Pancreas (tissue), 10 donors: ENCODE measurements around the gene HECTD4. TPM values are rescaled to one million over a fixed set of nuclear protein-coding genes. Genes with fewer than 3 reads are reported as not detected.

ENCODE experiments used
- ATAC-seq, 4 donors: fragments of 200-7000 bp; cut with Tn5 transposase; one replicate each; pipeline versions ENCODE4 v1.8.0 to v1.9.1; 2020; ENCODE audit warnings: mild to moderate bottlenecking in 4 of 4, moderate library complexity in 4 of 4
- DNase-seq, 6 donors: peaks; one replicate each; pipeline ENCODE4 v3.0.0-alpha.2; 2020
- FAIRE-seq: peaks from 2 replicates; lab custom pipeline; 2012; peaks lifted over from hg19 to GRCh38; lab: Jason Lieb, UNC
- H3K27ac ChIP-seq, 4 donors: fragments of 200-600 bp; sonication (generic); 1 replicate in 3 of 4; 2 replicates in 1 of 4; pipeline versions ENCODE4 v1.5.0 to v1.8.0; 2020
- H3K27me3 ChIP-seq, 4 donors: fragments of 200-600 bp; one replicate each; pipeline ENCODE4 v1.8.0; 2021
- H3K36me3 ChIP-seq, 3 donors: fragments of 200-600 bp; sonication (generic) in 1 of 3; one replicate each; pipeline versions ENCODE4 v1.5.0 to v1.8.0; 2020 to 2021
- H3K4me1 ChIP-seq, 3 donors: fragments of 200-600 bp; one replicate each; pipeline ENCODE4 v1.8.0; 2021
- H3K4me3 ChIP-seq, 4 donors: fragments of 200-600 bp; sonication (generic) in 2 of 4; one replicate each; pipeline versions ENCODE4 v1.5.0 to v1.8.0; 2020 to 2021
- H3K9me3 ChIP-seq, 4 donors: fragments of 200-600 bp; one replicate each; pipeline ENCODE4 v1.8.0; 2021
- CTCF ChIP-seq, 4 donors: fragments of 200-600 bp; sonication (generic) in 3 of 4; IDR thresholded peaks; one replicate each; pipeline versions ENCODE4 v1.5.0 to v1.8.0; 2021; ENCODE audit warnings: antibody characterized with exemption in 4 of 4
- WGBS, 2 donors: extraction: QIAGEN DNeasy Blood & Tissue Kit; methylation state at CpG; one replicate each; pipeline ENCODE4 v1.1.7; 2013; 5-methylcytosine and 5-hydroxymethylcytosine counted together
- intact Hi-C, 3 donors: fragments of 100-400 bp; cut with DNase I; formaldehyde crosslinking; loops; one replicate each; pipeline versions ENCODE4 v1.11.1 to v1.14.2; 2022
- polyA plus RNA-seq, 2 donors: library from polyadenylated mRNA; stranded (reverse); fragments of 200-250 nt; gene quantifications; one replicate each; pipeline ENCODE4 v1.2.3, GENCODE V29; 2013
- total RNA-seq, 6 donors: library from RNA; stranded (reverse); fragmentation: NEBNext Ultra II Directional in 4 of 6; extraction: Animal tissue kit (Norgen Biotek cat#: 25700) in 4 of 6; gene quantifications; one replicate each; pipeline versions ENCODE4 v1.2.1 to v1.2.4, GENCODE V29; 2021 to 2023
- donor health status: healthy with polysubstance abuse.
- donor health status: DM: no; HTN: no; CAD: no; lungs with moderate emphysema.
- donor health status: DM: no; HTN: no; CAD: no.
- donor health status: control.
- donor health status: control.
- donor health status: Bipolar disorder and iron deficiency.
- donor health status: DM: yes; HTN: yes; CAD: no.
- donor health status: DM: no; HTN: no; CAD: no.
- donor health status: DM: no; HTN: no; CAD: no.
- donor health status: DM: yes; HTN: yes; CAD: no.

Gene HECTD4
- total and polyA plus RNA-seq, 8 donors = 17.9 to 38.4 (median 26.4) TPM

DNA sequence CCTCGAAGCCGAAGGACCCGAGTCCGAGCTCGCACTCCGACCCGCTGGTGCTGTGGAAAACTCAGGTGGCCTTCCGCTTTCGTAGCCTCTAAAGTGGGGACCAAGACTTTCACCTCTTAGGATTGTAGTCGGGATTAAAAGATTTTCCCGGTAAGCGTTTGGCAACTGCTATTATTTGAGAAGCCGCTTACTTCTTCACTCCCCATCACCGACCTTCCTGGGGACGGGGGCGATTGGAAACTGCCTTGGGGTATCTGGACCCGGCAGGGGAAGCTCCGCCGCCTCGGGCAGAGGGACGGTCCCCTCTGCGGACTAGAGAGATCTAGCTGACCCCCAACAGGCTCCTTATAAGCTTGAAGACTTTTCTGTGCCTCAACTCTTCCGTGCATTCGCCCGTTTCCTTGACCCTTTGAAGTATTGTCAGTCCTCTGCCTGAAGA, 256.2 kb downstream of the HECTD4 start:
- ATAC-seq (no peak), DNase-seq (no peak), FAIRE-seq (no peak)
- H3K9me3 ChIP-seq = no peaks in the 10 kb centered on the region
- 1 to 2% methylated on average over 25 of the region's 25 CpGs for WGBS, 2 donors
- H3K4me1 ChIP-seq = peaks cover 0 to 39% (median 16%) of the 10 kb centered on the region in 3 donors
- H3K27me3 ChIP-seq = no peaks in the 10 kb centered on the region
- peak overlapping the region; percentile 59 to 98 (median 91) for H3K4me3 ChIP-seq
- no peak for TF ChIP-seq CTCF (IDR thresholded peaks at IDR 0.05)
- H3K27ac ChIP-seq = peak overlapping the region; percentile 6 to 89 (median 64)
- intact Hi-C loops = no loop called here
- H3K36me3 ChIP-seq = no peaks in the 10 kb centered on the region

DNA sequence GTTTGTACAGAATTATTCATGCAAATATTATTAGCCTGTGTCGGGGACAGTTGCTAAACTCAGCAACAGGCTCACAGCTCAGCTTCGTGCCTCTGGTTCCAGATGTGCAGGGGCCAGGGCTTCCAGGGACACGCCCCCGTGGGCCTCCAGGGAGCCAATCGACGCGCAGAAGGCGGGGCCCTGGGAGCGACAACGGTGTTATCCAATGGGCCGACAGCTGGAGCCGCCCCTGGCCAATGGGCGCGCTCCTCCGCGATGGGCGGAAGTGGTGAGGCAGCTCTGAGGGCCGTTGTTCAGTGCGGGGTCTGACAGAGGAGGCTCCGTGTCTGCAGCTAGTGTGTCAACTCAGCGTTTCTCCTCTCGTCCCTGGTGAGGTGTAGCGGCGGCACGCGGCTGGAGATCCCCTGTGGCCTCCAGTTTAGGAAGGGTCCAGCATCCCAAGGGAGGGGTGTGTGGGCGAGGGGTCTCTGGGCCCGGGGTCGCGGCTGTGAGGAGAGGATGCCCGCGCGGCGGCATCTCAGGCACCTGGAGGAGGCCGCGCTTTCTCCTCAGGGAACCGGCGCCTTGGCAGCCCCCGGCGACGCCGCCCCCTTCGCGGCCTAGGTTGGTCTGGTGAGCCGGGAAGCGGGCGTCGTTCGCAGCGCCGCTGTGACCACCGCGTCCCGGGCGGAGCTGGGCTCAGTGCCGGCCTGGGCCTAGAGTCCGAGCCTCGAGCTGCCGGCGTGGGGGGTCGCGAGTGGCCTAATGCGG, 256.8 kb downstream of the HECTD4 start, which contains the start of gene TRAFD1:
Gene TRAFD1, plus strand, starts transcription at position 311 of the 750 bp plus-strand sequence. CDS start 4,963 bp downstream, outside the sequence.
- ATAC-seq (peak; percentile 97 to 98 (median 98)), FAIRE-seq (no peak), DNase-seq (peak; percentile 95 to 99 (median 98))
- Histone ChIP-seq H3K9me3 (no peaks in the 10 kb centered on the region), H3K4me1 (peaks cover 0 to 33% (median 10%) of the 10 kb centered on the region in 3 donors), H3K36me3 (no peaks in the 10 kb centered on the region), H3K4me3 (peak within 1 kb of the TSS; percentile 59 to 98 (median 91)), H3K27me3 (no peaks in the 10 kb centered on the region), H3K27ac (peak within 1 kb of the TSS; percentile 6 to 89 (median 64))
- intact Hi-C loops = no loop called here
- no peak for TF ChIP-seq CTCF (IDR thresholded peaks at IDR 0.05)
- WGBS, 2 donors = 0 to 1% methylated on average over 59 to 63 of the region's 63 CpGs

DNA sequence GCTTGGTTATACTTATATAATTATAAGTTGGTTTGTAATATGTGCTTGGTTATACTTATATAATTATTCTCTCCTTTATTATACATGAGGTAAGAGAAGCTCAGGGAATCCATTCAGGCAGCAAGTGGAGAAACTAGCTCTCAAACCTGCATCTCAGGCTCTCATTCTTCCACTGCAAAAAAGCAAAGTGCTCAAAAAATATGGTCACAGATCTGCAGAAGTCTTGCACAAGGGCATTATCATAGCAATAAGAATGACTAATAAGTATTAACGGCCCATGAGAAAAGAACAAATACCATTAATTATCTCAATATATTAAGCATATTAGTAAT, 257.3 kb downstream of the HECTD4 start:
- TF ChIP-seq CTCF (IDR thresholded peaks at IDR 0.05) = no peak
- ATAC-seq (no peak), DNase-seq (no peak), FAIRE-seq (no peak)
- H3K27me3 ChIP-seq = no peaks in the 10 kb centered on the region
- H3K4me1 ChIP-seq = peaks cover 0 to 30% (median 5%) of the 10 kb centered on the region in 3 donors
- 0 to 11% methylated on average over 1 of the region's 1 CpG for WGBS, 2 donors
- intact Hi-C loops = no loop called here
- no peaks in the 10 kb centered on the region for H3K9me3 ChIP-seq
- no peak overlapping the region for H3K27ac ChIP-seq
- no peaks in the 10 kb centered on the region for H3K36me3 ChIP-seq
- H3K4me3 ChIP-seq = peak overlapping the region in 2 of 4 donors; percentile 89 to 93

- no peak for TF ChIP-seq CTCF (IDR thresholded peaks at IDR 0.05)
- H3K9me3 ChIP-seq = no peaks in the 10 kb centered on the region
- H3K27me3 ChIP-seq = no peaks in the 10 kb centered on the region
- DNase-seq (no peak), FAIRE-seq (no peak), ATAC-seq (peak in 2 of 4 donors; percentile 4 to 6)
- H3K4me3 ChIP-seq = no peak overlapping the region
- H3K27ac ChIP-seq = peak overlapping the region in 2 of 4 donors; percentile 63 to 69
- H3K4me1 ChIP-seq = peaks cover 0 to 26% (median 5%) of the 10 kb centered on the region in 3 donors
- intact Hi-C loops = no loop called here
- 47 to 58% methylated on average over 12 of the region's 12 CpGs for WGBS, 2 donors
- H3K36me3 ChIP-seq = no peaks in the 10 kb centered on the region
Measured at GRCh38 chr12:112122823-112123690, 259.2 kb downstream of the HECTD4 start.
